Measurements from ENCODE around the gene DUSP23.

Gene DUSP23

GRCh38 chr1:159783724-159784123 lies 3.0 kb downstream of the DUSP23 start:
- no peak for TF ChIP-seq CTCF (IDR thresholded peaks at IDR 0.05; ENCODE audit: low read length, missing control alignments)
- H3K4me3 ChIP-seq (replicated peaks; ENCODE audit: low read depth, low read length), result no peak overlapping the region
- no peak for DNase-seq (ENCODE audit: low read depth)

- no peak for DNase-seq (ENCODE audit: low read depth)
- H3K4me3 ChIP-seq (replicated peaks; ENCODE audit: low read depth, low read length), result no peak overlapping the region
- no peak for TF ChIP-seq CTCF (IDR thresholded peaks at IDR 0.05; ENCODE audit: low read length, missing control alignments)
These were observed 5.7 kb downstream of the DUSP23 start for GRCh38 chr1:159786465-159786864.

GRCh38 chr1:159786966-159787365 lies 6.2 kb downstream of the DUSP23 start:
- no peak overlapping the region for H3K4me3 ChIP-seq (replicated peaks; ENCODE audit: low read depth, low read length)
- peak; percentile 37 for DNase-seq (ENCODE audit: low read depth)
- TF ChIP-seq CTCF (IDR thresholded peaks at IDR 0.05; ENCODE audit: low read length, missing control alignments), result no peak

- no peak overlapping the region for H3K4me3 ChIP-seq (replicated peaks; ENCODE audit: low read depth, low read length)
- TF ChIP-seq CTCF (IDR thresholded peaks at IDR 0.05; ENCODE audit: low read length, missing control alignments), result peak; percentile 64
- peak; percentile 50 for DNase-seq (ENCODE audit: low read depth)
These were observed 9.6 kb downstream of the DUSP23 start for GRCh38 chr1:159790237-159790917.

- DNase-seq (ENCODE audit: low read depth), result no peak
- TF ChIP-seq CTCF (IDR thresholded peaks at IDR 0.05; ENCODE audit: low read length, missing control alignments), result no peak
- no peak overlapping the region for H3K4me3 ChIP-seq (replicated peaks; ENCODE audit: low read depth, low read length)
These were observed 10.3 kb downstream of the DUSP23 start for GRCh38 chr1:159791031-159791430.

- TF ChIP-seq CTCF (IDR thresholded peaks at IDR 0.05; ENCODE audit: low read length, missing control alignments), result no peak
- no peak overlapping the region for H3K4me3 ChIP-seq (replicated peaks; ENCODE audit: low read depth, low read length)
- no peak for DNase-seq (ENCODE audit: low read depth)
These were observed 10.7 kb downstream of the DUSP23 start for GRCh38 chr1:159791461-159791860.

- TF ChIP-seq CTCF (IDR thresholded peaks at IDR 0.05; ENCODE audit: low read length, missing control alignments), result no peak
- no peak overlapping the region for H3K4me3 ChIP-seq (replicated peaks; ENCODE audit: low read depth, low read length)
- DNase-seq (ENCODE audit: low read depth), result no peak
These were observed 14.8 kb downstream of the DUSP23 start for GRCh38 chr1:159795534-159795933.

All from fibroblast of pulmonary artery (primary cell).